ENCODE measurements around the gene ACOT13. TPM values are rescaled to one million over a fixed set of nuclear protein-coding genes. Genes with fewer than 3 reads are reported as not detected.
"Not testable (repeated sequence)": the region's sequence is repeated elsewhere in the genome, so short reads cannot be mapped to it uniquely, and the experiment has no call there.

Gene ACOT13
- total and polyA plus RNA-seq, 2 donors (not counting 1 experiment from before 2014, with no cell fraction given), result 3.6 to 6.6 TPM

DNA sequence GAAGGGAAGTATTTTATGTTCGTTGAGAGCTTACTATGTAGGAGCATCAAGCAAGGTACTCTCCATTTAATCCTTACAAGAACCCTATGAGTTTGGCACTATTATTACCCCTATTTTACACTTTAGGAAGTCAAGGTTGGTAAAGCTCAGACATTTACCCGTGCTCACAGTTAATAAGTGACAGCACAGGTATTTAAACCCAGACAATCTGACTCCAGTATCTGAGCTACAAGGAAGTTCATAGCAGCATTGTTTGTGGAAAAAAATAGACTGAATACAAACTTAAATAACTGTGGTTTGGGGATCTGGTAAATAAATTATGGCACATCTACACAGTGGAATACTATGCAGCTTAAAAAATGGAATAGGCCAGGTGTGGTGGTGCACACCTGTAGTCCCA is 86.7 kb downstream of the ACOT13 start:
- H3K27me3 Mint-ChIP-seq, result peaks cover 7% of the 10 kb centered on the region
- no peaks in the 10 kb centered on the region for H4K20me1 ChIP-seq (ENCODE audit: control insufficient read depth, insufficient read depth, low read length, poor library complexity, severe bottlenecking)
- H3K4me3 Mint-ChIP-seq, result no peak overlapping the region
- ChIA-PET POLR2A (interaction anchor here (0.6 kb wide), 1 partner anchor 34 kb away, joined by 5 read pairs; the partner anchor contains the start of gene C6orf62), CTCF (interaction anchor here (1.0 kb wide), 1 partner anchor 273 kb away, joined by 3 read pairs; no protein-coding TSS in a partner anchor)
- 100% methylated on average over 1 of the region's 2 CpGs for WGBS (ENCODE audit: insufficient coverage)
- peaks cover 3 to 9% of the 10 kb centered on the region in 2 donors for H3K4me1 ChIP-seq (ENCODE audit: control insufficient read depth in 2 of 2, insufficient read depth in 2 of 2, low read length in 2 of 2)
- H3K9me3 Mint-ChIP-seq (ENCODE audit: insufficient read depth), result no peaks in the 10 kb centered on the region
- H3K4me2 ChIP-seq (replicated peaks; ENCODE audit: low read depth, low read length, poor library complexity, severe bottlenecking), result no peak overlapping the region
- no peak overlapping the region for H3K27ac Mint-ChIP-seq
- no peak overlapping the region for H3K9ac ChIP-seq (ENCODE audit: low read length)
- ATAC-seq (ENCODE audit: low read depth) (no peak), DNase-seq (no peak)
- intact Hi-C loops (cut with micrococcal nuclease), result no loop called here
- no peak overlapping the region for H2AFZ ChIP-seq (ENCODE audit: insufficient read depth, low read depth, low read length, poor library complexity, severe bottlenecking)
- no peak overlapping the region for H3K4me3 ChIP-seq (ENCODE audit: control extremely low read depth in 1 of 5, extremely low read depth in 1 of 5, insufficient read depth in 1 of 5, low read depth in 2 of 5, low read length in 4 of 5)
- no peaks in the 10 kb centered on the region for H3K27me3 ChIP-seq (replicated peaks in 1 of 4; ENCODE audit: control extremely low read depth in 1 of 4, control insufficient read depth in 3 of 4, insufficient read depth in 4 of 4, low read length in 3 of 4)
- TF ChIP-seq CTCF (IDR thresholded peaks at IDR 0.05) (no peak), EZH2 (IDR thresholded peaks at IDR 0.05; ENCODE audit: borderline replicate concordance, insufficient read depth, low read depth, low read length, poor library complexity, severe bottlenecking) (no peak)
- H3K79me2 ChIP-seq (ENCODE audit: control insufficient read depth, insufficient read depth, low read length), result no peaks in the 10 kb centered on the region
- H3K36me3 ChIP-seq (replicated peaks in 1 of 2; ENCODE audit: control extremely low read depth in 1 of 2, control insufficient read depth in 1 of 2, extremely low read depth in 1 of 2, insufficient read depth in 2 of 2, low read length in 1 of 2), result no peaks in the 10 kb centered on the region
- H3K9me3 ChIP-seq (ENCODE audit: control extremely low read depth in 1 of 3, control insufficient read depth in 2 of 3, insufficient read depth in 1 of 3, low read length in 2 of 3), result no peaks in the 10 kb centered on the region
- no peak overlapping the region for H3K27ac ChIP-seq (ENCODE audit: low read length in 2 of 2)
- peaks cover 7% of the 10 kb centered on the region for H3K4me1 Mint-ChIP-seq

- no CpG with 5 or more reads among the region's 4 CpGs for WGBS (ENCODE audit: insufficient coverage)
- H3K4me3 ChIP-seq (ENCODE audit: control extremely low read depth in 1 of 5, extremely low read depth in 1 of 5, insufficient read depth in 1 of 5, low read depth in 2 of 5, low read length in 4 of 5); H3K9me3 Mint-ChIP-seq (ENCODE audit: insufficient read depth); H3K4me2 ChIP-seq (replicated peaks; ENCODE audit: low read depth, low read length, poor library complexity, severe bottlenecking); H3K27ac ChIP-seq (ENCODE audit: low read length in 2 of 2); H3K9ac ChIP-seq (ENCODE audit: low read length); H3K79me2 ChIP-seq (ENCODE audit: control insufficient read depth, insufficient read depth, low read length); H3K9me3 ChIP-seq (ENCODE audit: control extremely low read depth in 1 of 3, control insufficient read depth in 2 of 3, insufficient read depth in 1 of 3, low read length in 2 of 3); H3K4me1 ChIP-seq (ENCODE audit: control insufficient read depth in 2 of 2, insufficient read depth in 2 of 2, low read length in 2 of 2); ATAC-seq (ENCODE audit: low read depth); DNase-seq; H2AFZ ChIP-seq (ENCODE audit: insufficient read depth, low read depth, low read length, poor library complexity, severe bottlenecking); intact Hi-C loops (cut with micrococcal nuclease); H3K4me3 Mint-ChIP-seq; H3K4me1 Mint-ChIP-seq; H3K27me3 ChIP-seq (replicated peaks in 1 of 4; ENCODE audit: control extremely low read depth in 1 of 4, control insufficient read depth in 3 of 4, insufficient read depth in 4 of 4, low read length in 3 of 4); H3K27me3 Mint-ChIP-seq; H3K27ac Mint-ChIP-seq; H3K36me3 ChIP-seq (replicated peaks in 1 of 2; ENCODE audit: control extremely low read depth in 1 of 2, control insufficient read depth in 1 of 2, extremely low read depth in 1 of 2, insufficient read depth in 2 of 2, low read length in 1 of 2); H4K20me1 ChIP-seq (ENCODE audit: control insufficient read depth, insufficient read depth, low read length, poor library complexity, severe bottlenecking): not testable (repeated sequence)
- ChIA-PET POLR2A (interaction anchor here (0.6 to 1.1 kb wide), 2 partner anchors 35 to 88 kb away, joined by 3 to 5 read pairs; partner anchors contain the start of genes ACOT13, C6orf62 and TDP2), CTCF (interaction anchor here (0.5 to 0.8 kb wide), 2 partner anchors 173 to 230 kb away, joined by 3 read pairs; no protein-coding TSS in a partner anchor)
Measured at GRCh38 chr6:24754378-24754777, 87.5 kb downstream of the ACOT13 start.

Other genes starting within 250 kb of the ACOT13 start
- 6.2 and 7.0 TPM in 2 replicates for gene GPLD1, start 177.5 kb upstream of the ACOT13 start, total RNA-seq
- gene GPLD1, start 177.5 kb upstream of the ACOT13 start, polyA plus RNA-seq, result 1.6 and 1.9 TPM in 2 replicates
- 26.3 and 28.3 TPM in 2 replicates for gene ALDH5A1, start 172.1 kb upstream of the ACOT13 start, total RNA-seq
- gene ALDH5A1, start 172.1 kb upstream of the ACOT13 start, polyA plus RNA-seq, result 5.4 and 5.7 TPM in 2 replicates
- gene KIAA0319, start 20.9 kb upstream of the ACOT13 start, total RNA-seq, result 1.2 and 1.3 TPM in 2 replicates
- gene KIAA0319, start 20.9 kb upstream of the ACOT13 start, polyA plus RNA-seq, result 0.37 and 0.67 TPM in 2 replicates
- gene TDP2, start 178 bp upstream of the ACOT13 start, total RNA-seq, result 63.5 and 68.1 TPM in 2 replicates
- 19.4 and 25.1 TPM in 2 replicates for gene TDP2, start 178 bp upstream of the ACOT13 start, polyA plus RNA-seq
- gene C6orf62, start 52.1 kb downstream of the ACOT13 start, total RNA-seq, result 143 and 146 TPM in 2 replicates
- 53.1 and 69.2 TPM in 2 replicates for gene C6orf62, start 52.1 kb downstream of the ACOT13 start, polyA plus RNA-seq
- 7.3 and 8.2 TPM in 2 replicates for gene GMNN, start 107.9 kb downstream of the ACOT13 start, total RNA-seq
- gene GMNN, start 107.9 kb downstream of the ACOT13 start, polyA plus RNA-seq, result 3.8 and 6.0 TPM in 2 replicates
- 5.0 and 6.4 TPM in 2 replicates for gene ARMH2, start 131.8 kb downstream of the ACOT13 start, total RNA-seq
- 0.43 and 0.71 TPM in 2 replicates for gene ARMH2, start 131.8 kb downstream of the ACOT13 start, polyA plus RNA-seq